CD4-positive, alpha-beta T cell (primary cell): ENCODE data around the gene BICC1. TPM values are rescaled to one million over a fixed set of nuclear protein-coding genes. Genes with fewer than 3 reads are reported as not detected.

Experiments
- ATAC-seq: fragments of 200-7000 bp; cut with Tn5 transposase; one replicate; pipeline ENCODE4 v1.10.0; 2022; ENCODE audit warnings: mild to moderate bottlenecking; ENCODE audit not compliant: poor library complexity
- CTCF ChIA-PET: fragments of 350-600 bp; sonication (Branson Sonifier 250); formaldehyde crosslinking; loops from one replicate; lab custom pipeline; 2021; ENCODE audit warnings: antibody characterized with exemption, inconsistent platforms; lab: Charles Lee
- POLR2A ChIA-PET: fragments of 350-600 bp; sonication (Branson Sonifier 250); formaldehyde crosslinking; loops from one replicate; lab custom pipeline; 2021; ENCODE audit warnings: antibody characterized with exemption, inconsistent platforms; lab: Charles Lee
- DNase-seq, 14 experiments: peaks; one replicate each; pipeline ENCODE4 v3.0.0-alpha.2; 2013 to 2020; ENCODE audit warnings: mixed read lengths in 2 of 14
- H3K27ac ChIP-seq, 2 donors: one replicate each; pipeline versions ENCODE4 v1.5.1 to v1.7.0; 2013; ENCODE audit warnings: low read length in 2 of 2, low read depth in 1 of 2, mild to moderate bottlenecking in 1 of 2
- H3K27me3 ChIP-seq, 2 experiments: 1 replicate in 1 of 2; 2 replicates in 1 of 2; pipeline versions ENCODE4 v1.6.1 to v1.7.0; 2013; ENCODE audit warnings: low read length in 2 of 2, control low read depth in 1 of 2, mild to moderate bottlenecking in 1 of 2, moderate library complexity in 1 of 2; ENCODE audit not compliant: insufficient read depth in 2 of 2, control insufficient read depth in 1 of 2
- H3K36me3 ChIP-seq: one replicate; pipeline ENCODE4 v1.6.1; 2013; ENCODE audit warnings: low read length, control low read depth; ENCODE audit not compliant: insufficient read depth
- H3K4me1 ChIP-seq: one replicate; pipeline ENCODE4 v1.6.1; 2013; ENCODE audit warnings: low read length, control low read depth; ENCODE audit not compliant: insufficient read depth
- H3K4me3 ChIP-seq: one replicate; pipeline ENCODE4 v1.5.1; 2013; ENCODE audit warnings: mild to moderate bottlenecking, low read length, moderate library complexity
- H3K9me3 ChIP-seq, 2 experiments: 1 replicate in 1 of 2; 2 replicates in 1 of 2; pipeline versions ENCODE4 v1.6.1 to v1.7.0; 2013; ENCODE audit warnings: low read length in 2 of 2, mild to moderate bottlenecking in 2 of 2, control low read depth in 1 of 2, moderate library complexity in 1 of 2; ENCODE audit not compliant: control insufficient read depth in 1 of 2, insufficient read depth in 1 of 2
- H3K27ac Mint-ChIP-seq: one replicate; pipeline ENCODE4 v1.8.0; 2020; ENCODE audit warnings: mixed read lengths
- H3K27me3 Mint-ChIP-seq: one replicate; pipeline ENCODE4 v1.8.0; 2021; ENCODE audit warnings: mixed read lengths
- H3K36me3 Mint-ChIP-seq: one replicate; pipeline ENCODE4 v1.8.0; 2021; ENCODE audit warnings: low read depth, mixed read lengths
- H3K4me1 Mint-ChIP-seq: one replicate; pipeline ENCODE4 v1.8.0; 2021; ENCODE audit warnings: low read depth, mixed read lengths
- H3K4me3 Mint-ChIP-seq: one replicate; pipeline ENCODE4 v1.8.0; 2020; ENCODE audit warnings: mild to moderate bottlenecking, mixed read lengths
- H3K9me3 Mint-ChIP-seq: one replicate; pipeline ENCODE4 v1.8.0; 2020; ENCODE audit warnings: mixed read lengths
- CTCF ChIP-seq: fragments of 200-600 bp; IDR thresholded peaks from one replicate; pipeline ENCODE4 v1.8.0; 2022; ENCODE audit warnings: antibody characterized with exemption, mild to moderate bottlenecking
- intact Hi-C, 2 experiments: fragments of 100-400 bp; cut with DNase I in 1 of 2; cut with micrococcal nuclease in 1 of 2; formaldehyde crosslinking; loops; one replicate each; pipeline versions ENCODE4 v1.15.1 to v1.9.0; 2023 to 2025; cut with DNase I, micrococcal nuclease
- total RNA-seq, 174 experiments: library from RNA in 2 of 174; stranded (reverse) in 2 of 174; gene quantifications; one replicate each; pipeline ENCODE4 v1.2.3 and lab custom pipeline; 2021 to 2026

Gene BICC1
- total RNA-seq, 2 experiments from 2014 or later, result not detected

GRCh38 chr10:58715061-58715460 lies 202.4 kb downstream of the BICC1 start:
- ChIA-PET POLR2A (no interaction called here), CTCF (no interaction called here)
- H3K9me3 ChIP-seq, result peaks cover 0 to 3% of the 10 kb centered on the region in 2 experiments
- H3K4me1 ChIP-seq, result no peaks in the 10 kb centered on the region
- Mint-ChIP-seq H3K4me3 (no peak overlapping the region), H3K27me3 (no peaks in the 10 kb centered on the region), H3K9me3 (peaks cover 4% of the 10 kb centered on the region), H3K27ac (no peak overlapping the region), H3K36me3 (no peaks in the 10 kb centered on the region), H3K4me1 (no peaks in the 10 kb centered on the region)
- H3K27me3 ChIP-seq, result no peaks in the 10 kb centered on the region
- intact Hi-C loops, result no loop called here
- no peak for TF ChIP-seq CTCF
- no peak overlapping the region for H3K27ac ChIP-seq
- H3K4me3 ChIP-seq, result no peak overlapping the region
- H3K36me3 ChIP-seq, result no peaks in the 10 kb centered on the region
- DNase-seq, result no peak
- no peak for ATAC-seq

- TF ChIP-seq CTCF, result no peak
- H3K4me3 ChIP-seq, result no peak overlapping the region
- peaks cover 0 to 3% of the 10 kb centered on the region in 2 experiments for H3K9me3 ChIP-seq
- H3K27me3 Mint-ChIP-seq, result no peaks in the 10 kb centered on the region
- ChIA-PET POLR2A (no interaction called here), CTCF (no interaction called here)
- peaks cover 4% of the 10 kb centered on the region for H3K9me3 Mint-ChIP-seq
- no peak overlapping the region for H3K27ac Mint-ChIP-seq
- ATAC-seq (no peak), DNase-seq (no peak)
- intact Hi-C loops, result no loop called here
- no peaks in the 10 kb centered on the region for H3K36me3 Mint-ChIP-seq
- H3K4me1 ChIP-seq, result no peaks in the 10 kb centered on the region
- H3K4me3 Mint-ChIP-seq, result no peak overlapping the region
- no peaks in the 10 kb centered on the region for H3K4me1 Mint-ChIP-seq
- no peaks in the 10 kb centered on the region for H3K36me3 ChIP-seq
- no peak overlapping the region for H3K27ac ChIP-seq
- H3K27me3 ChIP-seq, result no peaks in the 10 kb centered on the region
These were observed 205.9 kb downstream of the BICC1 start for GRCh38 chr10:58718596-58718995.

- no peak overlapping the region for H3K4me3 Mint-ChIP-seq
- Histone ChIP-seq H3K9me3 (peaks cover 0 to 3% of the 10 kb centered on the region in 2 experiments), H3K4me1 (no peaks in the 10 kb centered on the region), H3K27me3 (no peaks in the 10 kb centered on the region), H3K36me3 (no peaks in the 10 kb centered on the region), H3K4me3 (no peak overlapping the region), H3K27ac (no peak overlapping the region)
- ChIA-PET CTCF (no interaction called here), POLR2A (no interaction called here)
- no peaks in the 10 kb centered on the region for H3K36me3 Mint-ChIP-seq
- intact Hi-C loops, result no loop called here
- ATAC-seq (no peak), DNase-seq (no peak)
- H3K27ac Mint-ChIP-seq, result no peak overlapping the region
- H3K9me3 Mint-ChIP-seq, result peaks cover 4% of the 10 kb centered on the region
- no peaks in the 10 kb centered on the region for H3K27me3 Mint-ChIP-seq
- TF ChIP-seq CTCF, result no peak
- H3K4me1 Mint-ChIP-seq, result no peaks in the 10 kb centered on the region
These were observed 209.1 kb downstream of the BICC1 start for GRCh38 chr10:58721601-58722281.
